HG02588 (cell line): Measurements from ENCODE around the gene TRAPPC3.

Experiments
- ATAC-seq: cut with Tn5 transposase; IDR thresholded peaks from one replicate; pipeline ENCODE4 v1.9.1; 2021; ENCODE audit warnings: mild to moderate bottlenecking, moderate library complexity; ENCODE audit not compliant: unreplicated experiment

TRAPPC3 gene

GRCh38 chr1:36088265-36088576 is 61.1 kb downstream of the TRAPPC3 start:
- no peak for ATAC-seq

- ATAC-seq = no peak
Observed at GRCh38 chr1:36087233-36088123, 61.8 kb downstream of the TRAPPC3 start.
